Dermis blood vessel endothelial cell (primary cell): ENCODE data around the gene ZNF683. TPM values are rescaled to one million over a fixed set of nuclear protein-coding genes. Genes with fewer than 3 reads are reported as not detected.

Experiments
- DNase-seq: peaks from one replicate; pipeline ENCODE4 v3.0.0; 2010
- total RNA-seq: library from RNA; depleted of rRNA; stranded (reverse); fragments of >200 nt; gene quantifications from 2 replicates; pipeline ENCODE4 v1.2.3, GENCODE V29; 2014

Gene ZNF683
- total RNA-seq, 1 donor from 2014 or later = not detected

GRCh38 chr1:26357121-26357602 lies 15.4 kb downstream of the ZNF683 start:
- DNase-seq = no peak

- no peak for DNase-seq
Observed at GRCh38 chr1:26356106-26356505, 16.4 kb downstream of the ZNF683 start.

GRCh38 chr1:26354972-26355371 lies 17.6 kb downstream of the ZNF683 start:
- no peak for DNase-seq

- no peak for DNase-seq
Observed at GRCh38 chr1:26353976-26354820, 18.4 kb downstream of the ZNF683 start, which contains the start of gene CRYBG2. TSS of gene CRYBG2 (minus strand) at chr1:26354130. CDS start at chr1:26346657, 7,473 bp downstream.

GRCh38 chr1:26353210-26353859 lies 19.2 kb downstream of the ZNF683 start:
- DNase-seq = no peak

- no peak for DNase-seq
Observed at GRCh38 chr1:26352338-26352679, 20.2 kb downstream of the ZNF683 start.

- DNase-seq = peak; percentile 20
Observed at GRCh38 chr1:26351590-26352337, 20.8 kb downstream of the ZNF683 start.

- DNase-seq = peak; percentile 86
Observed at GRCh38 chr1:26350701-26351589, 21.6 kb downstream of the ZNF683 start.

- DNase-seq = no peak
Observed at GRCh38 chr1:26350343-26350700, 22.2 kb downstream of the ZNF683 start.

- no peak for DNase-seq
Observed at GRCh38 chr1:26349877-26350244, 22.7 kb downstream of the ZNF683 start.

GRCh38 chr1:26349188-26349876 lies 23.2 kb downstream of the ZNF683 start:
- DNase-seq = no peak

GRCh38 chr1:26346274-26347033 lies 26.1 kb downstream of the ZNF683 start:
- no peak for DNase-seq

GRCh38 chr1:26345718-26346117 lies 26.8 kb downstream of the ZNF683 start:
- DNase-seq = no peak

GRCh38 chr1:26344147-26344920 lies 28.2 kb downstream of the ZNF683 start:
- DNase-seq = no peak

GRCh38 chr1:26340047-26340481 lies 32.5 kb downstream of the ZNF683 start:
- no peak for DNase-seq

GRCh38 chr1:26338670-26339069 lies 33.9 kb downstream of the ZNF683 start:
- DNase-seq = no peak

- no peak for DNase-seq
Observed at GRCh38 chr1:26337625-26338024, 34.9 kb downstream of the ZNF683 start.

GRCh38 chr1:26337206-26337535 lies 35.4 kb downstream of the ZNF683 start:
- no peak for DNase-seq

- peak; percentile 11 for DNase-seq
Observed at GRCh38 chr1:26336477-26337205, 35.9 kb downstream of the ZNF683 start.
